WTC11 (cell line): Measurements from ENCODE around the gene CACNG1. TPM values are rescaled to one million over a fixed set of nuclear protein-coding genes. Genes with fewer than 3 reads are reported as not detected.

Source experiments
- ATAC-seq: fragments of 200-7000 bp; cut with Tn5 transposase; 2 replicates; pipeline ENCODE4 v1.10.0; 2021; ENCODE audit warnings: mild to moderate bottlenecking, moderate library complexity
- CTCF ChIA-PET: fragments of 300-600 bp; sonication (Branson Sonifier 250); formaldehyde crosslinking; loops from one replicate; lab custom pipeline; 2021; ENCODE audit warnings: antibody characterized with exemption; lab: Charles Lee
- POLR2A ChIA-PET: fragments of 350-600 bp; sonication (Branson Sonifier 250); formaldehyde crosslinking; loops from one replicate; lab custom pipeline; 2021; ENCODE audit warnings: antibody characterized with exemption; lab: Charles Lee
- DNase-seq: peaks from one replicate; pipeline ENCODE4 v3.0.0; 2021; ENCODE audit warnings: low spot score
- H3K27ac Mint-ChIP-seq: 2 replicates; pipeline ENCODE4 v1.8.0; 2021; ENCODE audit warnings: mixed read lengths
- H3K27me3 Mint-ChIP-seq: 2 replicates; pipeline ENCODE4 v1.8.0; 2021; ENCODE audit warnings: low read depth, mild to moderate bottlenecking, moderate library complexity, mixed read lengths
- H3K36me3 Mint-ChIP-seq: 2 replicates; pipeline ENCODE4 v1.8.0; 2021; ENCODE audit warnings: mixed read lengths
- H3K4me1 Mint-ChIP-seq: 2 replicates; pipeline ENCODE4 v1.8.0; 2022; ENCODE audit warnings: mixed read lengths
- H3K4me3 Mint-ChIP-seq: 2 replicates; pipeline ENCODE4 v1.8.0; 2021; ENCODE audit warnings: mild to moderate bottlenecking, moderate library complexity, mixed read lengths
- H3K9me3 Mint-ChIP-seq: 2 replicates; pipeline ENCODE4 v1.8.0; 2021; ENCODE audit warnings: mixed read lengths
- AFF4 ChIP-seq: sonication (generic); formaldehyde crosslinking; IDR thresholded peaks from 2 replicates; pipeline ENCODE4 v1.8.1; 2023; ENCODE audit warnings: mild to moderate bottlenecking, missing genetic modification reagents, borderline replicate concordance
- ARID4B ChIP-seq: sonication (generic); formaldehyde crosslinking; IDR thresholded peaks from 2 replicates; pipeline ENCODE4 v1.8.0; 2023; ENCODE audit warnings: missing genetic modification reagents, mild to moderate bottlenecking, borderline replicate concordance
- ATF1 ChIP-seq: sonication (generic); formaldehyde crosslinking; IDR thresholded peaks from 2 replicates; pipeline ENCODE4 v1.8.1; 2023; ENCODE audit warnings: mild to moderate bottlenecking, moderate library complexity, missing genetic modification reagents
- CTCF ChIP-seq: fragments of 200-600 bp; IDR thresholded peaks from 2 replicates; pipeline ENCODE4 v1.8.0; 2022; ENCODE audit warnings: antibody characterized with exemption
- E2F4 ChIP-seq: sonication (generic); formaldehyde crosslinking; IDR thresholded peaks from 2 replicates; pipeline ENCODE4 v1.8.1; 2022; ENCODE audit warnings: low read depth, mild to moderate bottlenecking, moderate library complexity, missing genetic modification reagents, borderline replicate concordance
- EMX1 ChIP-seq: fragments of 250-450 bp; sonication (Bioruptor Pico); IDR thresholded peaks from 2 replicates; pipeline ENCODE4 v1.8.0; 2021; ENCODE audit warnings: mild to moderate bottlenecking
- ESRRA ChIP-seq: sonication (generic); formaldehyde crosslinking; IDR thresholded peaks from 2 replicates; pipeline ENCODE4 v1.8.1; 2022; ENCODE audit warnings: mild to moderate bottlenecking, missing genetic modification reagents, borderline replicate concordance
- FOXK1 ChIP-seq: sonication (generic); formaldehyde crosslinking; IDR thresholded peaks from 2 replicates; pipeline ENCODE4 v1.8.0; 2022; ENCODE audit warnings: mild to moderate bottlenecking, moderate library complexity, missing genetic modification reagents
- JUN ChIP-seq: sonication (generic); formaldehyde crosslinking; IDR thresholded peaks from 2 replicates; pipeline ENCODE4 v1.8.0; 2023; ENCODE audit warnings: mild to moderate bottlenecking, missing genetic modification reagents
- MLX ChIP-seq: sonication (generic); formaldehyde crosslinking; IDR thresholded peaks from 2 replicates; pipeline ENCODE4 v1.8.1; 2023; ENCODE audit warnings: mild to moderate bottlenecking, missing genetic modification reagents, moderate library complexity
- MYBL2 ChIP-seq: sonication (generic); formaldehyde crosslinking; IDR thresholded peaks from 2 replicates; pipeline ENCODE4 v1.8.1; 2023; ENCODE audit warnings: mild to moderate bottlenecking, moderate library complexity, missing genetic modification reagents
- NFATC4 ChIP-seq: fragments of 250-450 bp; sonication (Bioruptor Pico); IDR thresholded peaks from 2 replicates; pipeline ENCODE4 v1.9.0; 2021; ENCODE audit warnings: mild to moderate bottlenecking
- NFYB ChIP-seq: sonication (generic); formaldehyde crosslinking; conservative IDR thresholded peaks from 2 replicates; pipeline ENCODE4 v1.8.0; 2022; ENCODE audit warnings: low read depth, missing genetic modification reagents
- NR2C2 ChIP-seq: sonication (generic); formaldehyde crosslinking; IDR thresholded peaks from 2 replicates; pipeline ENCODE4 v1.8.0; 2022; ENCODE audit warnings: mild to moderate bottlenecking, missing genetic modification reagents
- NR3C1 ChIP-seq: sonication (generic); formaldehyde crosslinking; conservative IDR thresholded peaks from 2 replicates; pipeline ENCODE4 v1.8.1; 2023; ENCODE audit warnings: low read depth, mild to moderate bottlenecking, missing genetic modification reagents
- PREB ChIP-seq: sonication (generic); formaldehyde crosslinking; IDR thresholded peaks from 2 replicates; pipeline ENCODE4 v1.8.1; 2022; ENCODE audit warnings: mild to moderate bottlenecking, missing genetic modification reagents, moderate library complexity, borderline replicate concordance
- RORB ChIP-seq: fragments of 250-450 bp; sonication (Bioruptor Pico); IDR thresholded peaks from 2 replicates; pipeline ENCODE4 v1.9.0; 2021; ENCODE audit warnings: mild to moderate bottlenecking
- SOX15 ChIP-seq: fragments of 250-450 bp; sonication (Bioruptor Pico); IDR thresholded peaks from 2 replicates; pipeline ENCODE4 v1.9.0; 2021; ENCODE audit warnings: mild to moderate bottlenecking
- TEAD1 ChIP-seq: sonication (generic); formaldehyde crosslinking; IDR thresholded peaks from 2 replicates; pipeline ENCODE4 v1.8.0; 2022; ENCODE audit warnings: mild to moderate bottlenecking, missing genetic modification reagents
- ZNF219 ChIP-seq: sonication (generic); formaldehyde crosslinking; IDR thresholded peaks from 2 replicates; pipeline ENCODE4 v1.8.0; 2023; ENCODE audit warnings: missing genetic modification reagents, mild to moderate bottlenecking, borderline replicate concordance
- ZNF416 ChIP-seq: fragments of 250-450 bp; sonication (Bioruptor Pico); IDR thresholded peaks from 2 replicates; pipeline ENCODE4 v1.9.0; 2021; ENCODE audit warnings: mild to moderate bottlenecking, inconsistent platforms
- ZNF423 ChIP-seq: fragments of 250-450 bp; sonication (Bioruptor Pico); IDR thresholded peaks from 2 replicates; pipeline ENCODE4 v2.1.2; 2022; ENCODE audit warnings: mild to moderate bottlenecking, moderate library complexity
- ZSCAN18 ChIP-seq: fragments of 250-450 bp; sonication (Bioruptor Pico); IDR thresholded peaks from 2 replicates; pipeline ENCODE4 v2.1.2; 2022; ENCODE audit warnings: mild to moderate bottlenecking, moderate library complexity
- total RNA-seq: library from RNA; stranded (reverse); gene quantifications from 3 replicates; pipeline ENCODE4 v1.2.3, GENCODE V29; 2021

The CACNG1 gene
- total RNA-seq, 1 experiment from 2014 or later, result not detected

- no peak overlapping the region for H3K4me3 Mint-ChIP-seq
- H3K27me3 Mint-ChIP-seq, result peaks cover 4% of the 10 kb centered on the region; the same call in 1 of the 2 replicates
- TF ChIP-seq ZNF416 (no peak), PREB (CRISPR knock-in tag) (no peak), ARID4B (CRISPR knock-in tag) (no peak), NR3C1 (CRISPR knock-in tag) (no peak), ZNF219 (no peak), TEAD1 (CRISPR knock-in tag) (no peak), E2F4 (CRISPR knock-in tag) (no peak), MYBL2 (CRISPR knock-in tag) (no peak), NR2C2 (no peak), NFATC4 (CRISPR knock-in tag) (no peak)
- DNase-seq, result no peak
- no peak overlapping the region for H3K27ac Mint-ChIP-seq
- ATAC-seq, result no peak
- no peaks in the 10 kb centered on the region for H3K4me1 Mint-ChIP-seq
- CTCF ChIA-PET, result no interaction called here
- POLR2A ChIA-PET, result no interaction called here
- peaks cover 7% of the 10 kb centered on the region for H3K9me3 Mint-ChIP-seq
- no peaks in the 10 kb centered on the region for H3K36me3 Mint-ChIP-seq
Observed at GRCh38 chr17:67013891-67014290, 30.5 kb upstream of the CACNG1 start.

- H3K4me3 Mint-ChIP-seq, result no peak overlapping the region
- ATAC-seq (no peak), DNase-seq (no peak)
- peaks cover 2% of the 10 kb centered on the region; the same call in 1 of the 2 replicates for H3K27me3 Mint-ChIP-seq
- POLR2A ChIA-PET, result interaction anchor here (0.7 kb wide), 1 partner anchor 275 kb away, joined by 3 read pairs; no protein-coding TSS in a partner anchor
- H3K36me3 Mint-ChIP-seq, result no peaks in the 10 kb centered on the region
- CTCF ChIA-PET, result no interaction called here
- H3K9me3 Mint-ChIP-seq, result no peaks in the 10 kb centered on the region
- H3K4me1 Mint-ChIP-seq, result peaks cover 4% of the 10 kb centered on the region
- no peak overlapping the region for H3K27ac Mint-ChIP-seq
- TF ChIP-seq RORB (CRISPR knock-in tag) (no peak), ZSCAN18 (no peak), NFYB (CRISPR knock-in tag) (no peak), CTCF (no peak), AFF4 (CRISPR knock-in tag) (no peak), SOX15 (CRISPR knock-in tag) (no peak), ESRRA (no peak), MLX (CRISPR knock-in tag) (no peak), ATF1 (no peak), JUN (CRISPR knock-in tag) (no peak), EMX1 (CRISPR knock-in tag) (no peak), ZNF423 (CRISPR knock-in tag) (no peak), ZNF219 (no peak), FOXK1 (CRISPR knock-in tag) (no peak)
Observed at GRCh38 chr17:67015001-67015400, 29.4 kb upstream of the CACNG1 start.
